CD4-positive, alpha-beta T cell treated with Interleukin-2 at 100 ng/mL for 4 hours (primary cell): ENCODE results near the gene KLK3.
"Not testable (repeated sequence)": the region's sequence is repeated elsewhere in the genome, so short reads cannot be mapped to it uniquely, and the experiment has no call there.

Experiments
- DNase-seq: peaks from one replicate; pipeline ENCODE4 v3.0.0-alpha.2; 2020; ENCODE audit warnings: low spot score

The KLK3 gene

GRCh38 chr19:50861496-50862286, 7.0 kb downstream of the KLK3 start:
- no peak for DNase-seq

GRCh38 chr19:50869479-50869878, 14.8 kb downstream of the KLK3 start:
- DNase-seq = no peak

- no peak for DNase-seq
Measured at GRCh38 chr19:50870417-50871089, 15.8 kb downstream of the KLK3 start.

- DNase-seq = no peak
Measured at GRCh38 chr19:50873056-50873455, 18.3 kb downstream of the KLK3 start, which contains the start of gene KLK2. Gene KLK2, plus strand, starts transcription at chr19:50873439. Its CDS starts 35 bp downstream, at chr19:50873474.

GRCh38 chr19:50874211-50874610, 19.5 kb downstream of the KLK3 start:
- no peak for DNase-seq

GRCh38 chr19:50875795-50876422, 21.2 kb downstream of the KLK3 start:
- no peak for DNase-seq

GRCh38 chr19:50876456-50876855, 21.7 kb downstream of the KLK3 start:
- no peak for DNase-seq

GRCh38 chr19:50877338-50877737, 22.6 kb downstream of the KLK3 start:
- DNase-seq = no peak

- no peak for DNase-seq
Measured at GRCh38 chr19:50878851-50879250, 24.1 kb downstream of the KLK3 start.

- no peak for DNase-seq
Measured at GRCh38 chr19:50880241-50880640, 25.5 kb downstream of the KLK3 start.

- no peak for DNase-seq
Measured at GRCh38 chr19:50882188-50882587, 27.5 kb downstream of the KLK3 start.

- no peak for DNase-seq
Measured at GRCh38 chr19:50889638-50890037, 34.9 kb downstream of the KLK3 start.

- no peak for DNase-seq
Measured at GRCh38 chr19:50890422-50891252, 35.9 kb downstream of the KLK3 start.

GRCh38 chr19:50891253-50891625, 36.5 kb downstream of the KLK3 start:
- DNase-seq = no peak

- no peak for DNase-seq
Measured at GRCh38 chr19:50893047-50893736, 38.5 kb downstream of the KLK3 start.

GRCh38 chr19:50894478-50895356, 40.0 kb downstream of the KLK3 start:
- no peak for DNase-seq

- not testable (repeated sequence) for DNase-seq
Measured at GRCh38 chr19:50896089-50896590, 41.4 kb downstream of the KLK3 start.

- no peak for DNase-seq
Measured at GRCh38 chr19:50896591-50897190, 42.0 kb downstream of the KLK3 start.

GRCh38 chr19:50897191-50897607, 42.5 kb downstream of the KLK3 start:
- no peak for DNase-seq

- no peak for DNase-seq
Measured at GRCh38 chr19:50897612-50898011, 42.9 kb downstream of the KLK3 start.
